GM18861 (cell line): ENCODE data around the gene ATG7.
"Not testable (repeated sequence)": the region's sequence is repeated elsewhere in the genome, so short reads cannot be mapped to it uniquely, and the experiment has no call there.

ENCODE experiments used
- ATAC-seq: cut with Tn5 transposase; IDR thresholded peaks from one replicate; pipeline ENCODE4 v1.9.1; 2021; ENCODE audit not compliant: unreplicated experiment

The ATG7 gene

DNA sequence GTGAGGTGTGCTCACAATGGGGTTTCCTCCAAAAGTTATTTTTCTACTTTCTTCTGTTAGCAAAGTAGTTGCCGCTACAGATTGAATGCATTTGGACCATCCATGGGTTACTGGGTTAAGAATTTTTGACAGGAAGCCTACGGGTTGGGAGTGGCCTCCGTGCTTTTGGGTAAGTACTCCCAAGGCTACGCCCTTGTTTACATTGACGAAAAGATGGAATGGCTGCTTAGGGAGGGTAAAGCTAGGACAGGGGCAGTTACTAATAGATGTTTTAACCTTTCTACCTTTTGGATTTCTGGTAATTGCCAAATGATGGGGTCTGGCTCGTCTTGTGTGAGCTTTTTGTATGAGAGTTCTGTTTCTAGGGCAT is 20.4 kb upstream of the ATG7 start:
- no peak for ATAC-seq

DNA sequence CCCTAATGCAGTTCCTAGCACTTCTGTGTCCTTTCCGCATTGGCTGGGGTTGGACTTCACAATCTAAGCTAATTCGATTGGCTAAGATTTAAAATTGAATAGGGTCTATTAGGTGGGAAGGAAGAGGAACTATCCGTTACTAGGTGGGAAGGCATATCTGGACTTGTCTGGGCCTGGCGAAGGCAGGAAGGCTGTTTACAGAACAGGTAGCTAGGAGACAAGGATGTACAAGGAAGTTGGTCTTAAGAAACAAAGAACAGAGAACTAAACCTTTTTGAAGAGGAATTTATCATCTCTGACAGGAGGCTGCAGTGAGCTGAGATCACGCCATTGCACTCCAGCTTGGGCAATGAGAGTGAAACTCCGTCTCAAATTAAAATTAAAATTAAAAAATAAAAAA is 17.3 kb upstream of the ATG7 start:
- no peak for ATAC-seq

DNA sequence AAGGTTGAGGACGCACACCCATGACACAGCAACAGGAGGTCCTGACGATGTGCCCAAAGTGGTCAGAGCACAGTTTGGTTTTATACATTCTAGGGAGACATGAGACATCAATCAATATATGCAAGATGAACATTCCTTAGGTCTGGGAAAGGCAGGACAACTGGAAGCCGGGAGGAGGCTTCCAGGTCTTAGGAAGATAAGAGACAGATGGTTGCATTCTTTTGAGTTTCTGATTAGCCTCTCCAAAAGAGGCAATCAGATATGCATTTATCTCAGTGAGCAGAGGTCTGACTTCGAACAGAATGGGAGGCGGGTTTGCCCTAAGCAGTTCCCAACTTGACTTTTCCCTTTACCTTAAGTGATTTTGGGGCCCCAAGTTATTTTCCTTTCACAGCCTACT is 16.7 kb upstream of the ATG7 start:
- not testable (repeated sequence) for ATAC-seq

DNA sequence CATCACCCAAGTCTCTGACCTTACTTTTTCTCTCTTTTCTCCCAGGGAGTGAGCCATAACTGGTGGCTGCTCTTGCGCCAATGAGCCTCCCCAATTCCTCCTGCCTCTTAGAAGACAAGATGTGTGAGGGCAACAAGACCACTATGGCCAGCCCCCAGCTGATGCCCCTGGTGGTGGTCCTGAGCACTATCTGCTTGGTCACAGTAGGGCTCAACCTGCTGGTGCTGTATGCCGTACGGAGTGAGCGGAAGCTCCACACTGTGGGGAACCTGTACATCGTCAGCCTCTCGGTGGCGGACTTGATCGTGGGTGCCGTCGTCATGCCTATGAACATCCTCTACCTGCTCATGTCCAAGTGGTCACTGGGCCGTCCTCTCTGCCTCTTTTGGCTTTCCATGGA is 13.2 kb upstream of the ATG7 start:
- ATAC-seq: no peak

DNA sequence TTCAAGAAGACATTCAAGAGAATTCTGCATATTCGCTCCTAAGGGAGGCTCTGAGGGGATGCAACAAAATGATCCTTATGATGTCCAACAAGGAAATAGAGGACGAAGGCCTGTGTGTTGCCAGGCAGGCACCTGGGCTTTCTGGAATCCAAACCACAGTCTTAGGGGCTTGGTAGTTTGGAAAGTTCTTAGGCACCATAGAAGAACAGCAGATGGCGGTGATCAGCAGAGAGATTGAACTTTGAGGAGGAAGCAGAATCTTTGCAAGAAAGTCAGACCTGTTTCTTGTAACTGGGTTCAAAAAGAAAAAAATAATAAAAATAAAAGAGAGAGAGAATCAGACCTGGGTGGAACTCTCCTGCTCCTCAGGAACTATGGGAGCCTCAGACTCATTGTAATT is 11.7 kb upstream of the ATG7 start:
- no peak for ATAC-seq

DNA sequence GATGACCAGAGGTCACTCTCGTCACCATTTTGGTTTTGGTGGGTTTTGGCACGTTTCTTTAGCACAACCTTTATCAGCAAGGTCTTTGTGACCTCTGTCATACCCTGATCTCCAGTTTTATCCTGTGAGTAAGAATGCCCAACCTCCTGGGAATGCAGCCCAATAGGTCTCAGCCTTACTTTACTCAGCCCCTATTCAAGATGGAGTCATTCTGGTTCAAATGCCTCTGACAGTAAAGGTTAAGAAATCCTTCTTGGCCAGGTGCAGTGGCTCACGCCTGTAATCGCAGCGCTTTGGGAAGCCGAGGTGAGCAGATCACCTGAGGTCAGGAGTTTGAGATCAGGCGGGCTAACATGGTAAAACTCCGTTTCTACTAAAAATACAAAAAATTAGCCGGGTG is 3.2 kb upstream of the ATG7 start:
- ATAC-seq: no peak

DNA sequence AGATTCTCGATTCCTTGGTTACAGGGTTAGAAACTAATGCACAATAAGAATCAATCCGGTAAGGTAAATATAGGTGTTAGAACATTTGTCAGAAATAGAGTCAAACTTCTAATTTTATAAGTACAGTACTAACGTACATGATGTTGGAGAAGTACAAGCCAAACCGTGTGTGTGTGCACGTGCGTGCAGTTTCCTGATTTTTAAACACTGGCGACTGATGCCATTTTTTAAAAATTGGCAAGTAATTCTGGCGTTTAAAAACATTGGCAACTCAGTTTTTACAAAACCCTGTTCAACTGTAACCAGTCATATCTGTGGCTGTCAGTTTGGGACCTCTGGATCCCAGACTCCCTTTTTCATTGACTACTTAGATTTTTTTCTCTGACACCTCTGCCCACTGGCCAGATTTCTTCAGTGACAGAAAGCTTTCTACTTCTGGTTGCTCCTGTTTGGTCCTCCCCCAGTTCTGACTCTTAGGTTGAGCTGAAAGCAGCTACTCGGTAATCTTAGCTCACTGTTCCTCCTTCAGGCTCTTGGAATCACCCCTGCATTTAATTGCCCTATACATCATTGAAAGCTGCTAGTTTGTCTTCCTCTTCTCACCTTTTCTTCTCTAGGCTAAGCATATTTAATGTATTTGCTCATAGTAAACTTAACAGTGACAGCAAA is 843 bp downstream of the ATG7 start:
- ATAC-seq: no peak

DNA sequence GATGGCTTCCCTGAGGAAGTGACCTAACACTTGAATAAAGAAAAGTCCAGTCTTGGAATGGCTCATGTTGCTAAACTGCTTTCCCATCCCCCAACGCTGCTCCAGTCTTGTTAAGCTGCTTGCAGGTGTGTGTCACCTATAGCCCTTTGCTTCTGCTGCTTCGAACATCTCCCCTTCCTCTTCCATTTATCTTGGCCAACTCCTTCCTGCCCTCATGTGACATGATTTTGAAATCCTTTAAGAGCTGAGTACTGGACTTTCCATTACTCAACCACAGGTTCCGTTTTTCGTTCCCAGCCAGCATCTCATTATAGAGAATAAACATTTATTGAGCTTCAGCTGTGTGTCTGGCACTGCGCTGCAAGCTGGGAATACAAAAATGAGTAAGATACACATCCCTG is 1.7 kb downstream of the ATG7 start:
- ATAC-seq: no peak

DNA sequence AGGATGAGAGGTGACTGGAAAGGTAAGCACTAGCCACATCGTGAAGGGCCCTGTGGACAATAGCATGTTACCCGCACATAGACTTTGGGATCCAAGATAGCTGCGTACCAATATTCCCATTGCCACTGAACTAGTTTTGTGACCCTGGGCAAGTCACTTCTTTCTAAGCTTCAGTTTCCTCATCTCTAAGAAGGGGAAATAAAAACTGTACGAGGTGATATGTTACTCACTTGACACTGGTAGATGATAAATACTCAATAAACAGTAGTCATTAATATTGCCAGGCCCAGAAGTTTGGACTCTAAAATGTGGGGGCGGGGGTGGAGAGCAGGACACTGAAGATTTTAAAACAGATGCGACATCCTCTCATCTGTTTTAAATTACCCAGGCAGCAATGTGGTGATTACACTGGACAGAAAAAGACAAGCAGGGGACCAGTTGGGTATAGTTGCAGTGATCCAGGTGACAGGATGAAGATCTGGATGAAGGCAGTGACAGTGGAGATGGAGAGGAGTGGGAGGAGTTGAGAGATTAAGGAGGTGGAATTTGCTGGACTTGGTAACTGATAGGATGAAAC is 2.5 kb downstream of the ATG7 start:
- ATAC-seq: no peak

DNA sequence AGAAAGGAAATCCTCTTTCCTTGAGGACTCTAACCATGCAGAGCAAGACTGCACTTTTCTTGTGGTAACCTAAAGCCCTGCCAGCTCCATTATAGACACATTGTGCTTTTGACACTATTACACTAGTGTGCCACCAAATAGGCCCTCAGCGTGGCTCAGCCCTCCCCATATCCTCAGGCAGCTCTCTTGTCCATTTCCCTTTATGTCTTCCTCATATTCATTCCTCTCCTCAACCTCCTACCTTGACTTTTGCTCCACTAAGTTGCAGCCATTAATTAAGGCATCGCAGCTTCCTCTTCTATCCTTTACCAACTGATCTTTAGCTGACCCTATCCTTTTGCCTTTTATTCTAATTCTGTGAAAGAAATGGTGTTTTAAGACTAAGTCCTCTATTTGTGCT is 3.7 kb downstream of the ATG7 start:
- no peak for ATAC-seq

DNA sequence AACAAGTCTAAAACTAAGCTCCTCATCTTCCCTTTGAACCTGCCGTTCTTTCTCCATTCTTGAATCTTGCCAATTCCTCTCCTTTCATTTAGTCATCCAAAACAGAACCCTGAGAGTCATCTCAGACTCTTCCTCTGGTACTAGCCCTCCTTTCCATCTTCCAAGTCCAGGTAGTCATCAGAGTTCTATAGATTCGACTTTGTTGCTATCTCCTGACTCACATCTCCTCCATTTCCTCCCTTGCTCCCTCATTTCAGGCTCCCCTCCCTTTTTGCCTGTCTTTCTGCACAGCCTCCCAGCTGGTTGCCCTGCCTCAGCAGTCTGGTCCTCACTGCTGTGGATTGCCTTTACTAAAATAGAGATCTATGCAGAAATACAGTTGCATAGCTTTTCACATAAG is 4.7 kb downstream of the ATG7 start:
- ATAC-seq: no peak

DNA sequence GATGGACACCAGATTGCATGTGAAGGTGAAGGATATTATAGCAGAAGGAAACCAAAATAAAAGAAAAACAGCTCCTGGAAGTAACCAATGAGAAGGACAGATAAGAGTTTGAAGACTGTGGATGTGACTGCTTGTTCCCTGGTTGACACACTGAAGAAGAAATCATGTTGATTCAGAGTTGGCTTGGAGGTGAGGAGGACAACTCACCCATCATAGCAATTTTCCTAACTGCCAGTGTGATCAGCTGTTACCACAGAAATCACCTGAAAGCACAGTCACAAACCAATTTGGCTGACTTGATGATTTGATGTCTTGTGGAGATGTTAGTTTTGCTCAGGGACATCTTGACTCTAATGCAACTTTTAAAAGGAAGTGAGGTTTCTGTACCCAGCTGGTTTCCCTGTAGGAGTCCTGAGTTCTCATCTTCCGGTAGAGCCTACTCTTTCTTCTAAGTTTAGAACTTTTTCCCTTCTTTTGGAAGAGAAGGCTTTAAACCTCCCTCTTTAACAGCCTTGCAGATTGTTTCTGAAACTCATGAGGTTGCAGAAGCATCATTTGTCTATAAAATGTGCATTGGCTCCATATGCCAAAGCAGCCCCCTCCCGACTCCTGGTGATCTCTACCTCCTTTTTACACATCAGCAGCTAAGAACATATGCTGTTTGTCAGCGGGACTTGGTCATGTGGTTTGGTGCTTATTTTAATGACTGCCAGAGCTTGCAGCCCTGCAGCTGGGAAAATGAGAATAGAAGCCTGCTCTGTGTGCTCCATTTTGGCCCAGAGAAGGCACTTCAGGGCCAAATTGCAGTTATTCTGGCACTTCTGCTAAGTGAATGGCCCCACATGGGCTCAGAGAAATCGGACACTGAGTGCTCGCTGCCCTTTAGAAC is 10.3 kb downstream of the ATG7 start:
- no peak for ATAC-seq

DNA sequence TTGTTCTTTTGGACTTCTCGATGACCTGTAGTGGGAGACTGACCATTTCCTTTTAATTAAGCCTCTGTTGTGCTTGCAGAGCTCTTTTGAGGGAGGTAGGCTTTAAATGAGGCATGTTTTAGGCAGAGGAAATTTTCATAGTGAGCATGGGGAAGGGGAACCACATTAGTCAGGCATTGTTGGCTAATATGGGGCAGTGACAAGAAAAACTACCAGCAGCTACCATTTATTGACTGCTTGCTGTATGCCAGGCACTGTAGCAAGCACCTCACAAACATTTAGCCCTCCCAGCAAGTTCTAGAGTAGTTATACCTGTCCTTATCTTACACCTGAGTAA is 10.9 kb downstream of the ATG7 start:
- no peak for ATAC-seq

DNA sequence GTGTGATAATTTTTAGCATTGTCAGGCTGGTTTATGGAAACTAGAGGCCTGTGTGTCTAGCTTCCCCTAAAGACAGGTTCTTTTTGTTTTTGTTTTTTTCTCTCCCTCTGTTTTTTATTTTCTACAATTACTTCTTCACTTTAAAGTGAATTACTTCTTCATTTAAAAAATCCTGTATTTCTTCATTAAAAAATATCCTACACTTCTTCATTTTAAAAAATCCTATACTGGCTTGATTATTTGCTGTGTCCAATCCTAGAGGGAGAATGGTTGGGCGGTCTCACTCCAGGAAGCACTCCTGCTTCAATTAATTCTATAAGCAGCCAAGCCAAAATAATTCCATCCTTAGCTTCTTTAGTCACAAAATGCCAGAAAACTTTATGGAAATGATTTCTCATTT is 11.8 kb downstream of the ATG7 start:
- no peak for ATAC-seq

DNA sequence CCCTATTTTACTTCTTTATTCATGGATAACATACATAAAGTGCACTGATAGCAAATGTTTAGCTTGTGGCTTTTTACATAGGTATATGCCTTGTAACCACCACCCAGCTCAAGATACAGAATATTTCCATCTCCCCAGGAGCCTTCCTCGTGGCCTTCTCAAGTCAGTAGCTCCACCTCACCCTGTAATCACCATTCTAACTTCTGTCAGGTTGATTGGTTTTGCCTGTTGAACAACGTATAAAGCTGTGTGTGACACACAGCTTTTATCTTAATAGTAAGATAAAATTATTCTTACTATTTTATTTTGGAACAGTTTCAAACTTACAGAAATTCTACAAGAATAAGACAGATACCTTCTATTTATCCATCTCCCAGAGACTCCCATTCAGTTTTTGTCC is 13.3 kb downstream of the ATG7 start:
- no peak for ATAC-seq

DNA sequence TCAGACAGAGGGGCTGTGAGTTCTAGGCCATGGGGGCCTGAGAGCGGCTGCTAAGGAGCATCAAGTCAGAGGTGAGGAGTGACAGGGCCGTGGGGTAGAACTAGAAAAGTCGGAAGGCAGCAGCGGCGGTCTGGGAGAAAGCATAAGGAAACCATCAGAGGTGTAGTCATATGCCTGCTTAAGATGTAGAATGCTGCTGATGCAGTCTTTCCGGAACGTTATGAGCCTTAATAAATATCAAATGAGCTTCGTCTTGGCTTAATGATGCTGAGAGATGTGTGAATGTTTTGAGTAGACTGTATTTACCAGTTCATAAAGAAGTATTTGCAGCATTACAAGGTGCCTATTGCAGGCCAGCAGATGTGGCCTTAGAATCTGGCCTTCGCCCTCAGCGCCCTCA is 15.2 kb downstream of the ATG7 start:
- ATAC-seq: no peak

DNA sequence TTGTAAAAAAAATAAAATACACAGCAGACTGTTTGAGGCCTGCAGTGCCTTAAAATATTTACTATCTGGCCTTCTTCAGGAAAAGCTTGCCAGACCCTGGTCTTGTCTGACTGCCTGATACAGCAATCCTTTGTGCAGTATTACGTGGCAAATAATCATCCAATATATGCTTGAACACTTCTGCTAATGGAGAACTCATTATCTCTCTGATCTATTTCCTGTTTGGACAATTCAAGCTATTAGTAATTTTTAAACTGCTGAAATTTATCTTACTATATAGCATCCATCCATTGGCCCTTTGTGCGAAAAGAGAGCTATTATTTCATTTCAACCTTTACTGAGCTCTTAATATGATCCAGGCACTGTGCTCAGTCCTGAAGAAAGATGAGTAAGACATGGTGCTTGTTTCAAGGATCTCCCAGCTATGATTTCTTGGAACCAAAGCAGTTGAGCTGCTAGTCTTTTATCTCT is 15.9 kb downstream of the ATG7 start:
- ATAC-seq: no peak

DNA sequence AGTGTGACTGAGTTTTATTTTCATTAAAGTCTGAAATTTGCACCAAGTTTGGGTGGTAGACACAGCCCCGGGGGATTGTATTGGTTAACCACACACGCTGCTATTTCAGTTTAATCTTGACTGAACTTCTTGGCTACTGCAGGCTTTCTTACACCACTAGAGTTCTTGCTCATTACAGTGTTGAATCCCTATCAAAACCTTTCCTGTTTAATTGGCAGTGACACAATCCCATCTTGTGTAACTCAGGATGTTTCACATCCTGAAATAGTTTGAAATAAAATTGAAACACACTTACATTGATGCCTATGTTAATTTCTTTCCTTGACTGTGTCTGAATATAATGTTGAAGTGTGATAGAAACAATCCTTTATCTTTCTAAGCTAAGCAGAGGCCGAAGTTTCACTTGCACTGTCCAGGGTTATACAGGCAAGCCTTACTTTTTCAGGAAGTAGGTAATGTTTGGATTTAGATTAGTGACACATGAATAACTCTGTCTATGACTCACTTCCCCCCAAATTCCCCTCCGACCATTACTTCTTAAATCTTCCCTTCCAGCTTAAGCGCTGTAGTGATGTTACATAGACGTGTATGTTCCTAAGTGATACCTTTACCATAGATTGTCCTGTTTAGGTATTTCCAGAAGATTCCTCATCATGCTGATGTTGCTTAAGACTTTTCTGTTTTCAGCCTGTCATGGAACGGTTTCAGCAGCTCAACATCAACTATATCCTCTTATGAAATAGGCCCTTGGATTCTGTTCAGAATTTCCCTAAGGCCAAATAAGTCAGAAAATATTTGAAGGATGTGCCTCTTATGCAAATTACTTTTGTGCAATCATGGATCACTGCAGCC is 16.8 kb downstream of the ATG7 start:
- ATAC-seq: peak; percentile 63

DNA sequence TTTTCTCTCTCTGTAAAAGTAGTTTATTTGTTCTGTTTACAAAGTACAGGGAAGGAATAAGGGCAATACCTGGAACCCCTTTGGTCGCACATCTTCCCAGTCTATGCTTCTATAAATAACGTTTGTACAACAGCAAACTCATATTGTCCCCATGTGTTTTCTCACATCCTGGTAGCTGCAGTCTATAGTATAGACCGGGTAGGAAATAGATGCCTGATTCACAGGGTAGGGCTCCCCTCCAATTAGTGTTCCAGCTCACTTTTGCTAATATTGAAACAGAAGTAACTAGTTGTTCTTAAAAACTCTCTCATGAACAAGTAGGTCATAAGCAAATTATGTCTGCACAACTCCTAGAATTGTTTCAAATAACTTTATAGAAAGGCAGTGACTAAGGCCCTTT is 17.7 kb downstream of the ATG7 start:
- ATAC-seq: no peak

DNA sequence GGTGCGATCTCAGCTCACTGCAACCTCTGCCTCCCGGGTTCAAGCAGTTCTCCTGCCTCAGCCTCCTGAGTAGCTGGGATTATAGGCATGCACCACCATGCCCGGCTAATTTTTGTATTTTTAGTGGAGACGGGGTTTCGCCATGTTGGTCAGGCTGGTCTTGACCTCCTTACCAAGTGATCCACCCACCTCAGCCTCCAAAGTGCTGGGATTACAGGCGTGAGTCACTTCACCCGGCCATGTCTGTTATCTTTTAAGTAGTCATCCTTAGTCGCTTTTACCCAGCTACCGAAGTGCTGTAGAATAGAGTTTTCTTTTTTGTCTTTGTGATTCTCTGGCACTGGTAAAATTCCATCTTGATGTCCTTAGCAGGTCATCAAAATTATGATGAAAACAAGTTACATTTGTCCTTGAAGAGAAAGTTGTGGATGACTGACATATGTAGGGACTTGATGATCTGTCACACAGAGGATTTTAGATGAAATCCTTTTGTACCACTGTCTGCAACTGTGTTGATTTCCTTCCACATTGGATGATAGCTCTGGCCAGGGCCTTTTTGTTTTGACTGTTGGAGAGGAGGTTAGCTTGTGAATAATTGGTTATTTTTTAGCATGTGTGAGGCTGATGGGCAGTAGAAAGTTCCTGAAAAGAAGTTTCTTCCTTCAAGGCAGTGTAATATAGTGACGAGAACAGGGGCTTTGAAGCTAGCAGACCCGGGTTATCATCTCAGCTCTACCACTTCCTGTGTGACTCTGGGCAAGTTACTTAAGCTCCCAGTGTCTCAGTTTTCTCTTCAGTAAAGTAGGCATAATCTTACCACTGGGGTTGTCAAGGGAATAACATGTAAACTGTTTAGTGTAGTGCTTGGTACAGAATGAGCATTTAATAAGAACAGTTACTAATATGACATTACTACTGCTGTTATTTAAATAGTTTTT is 18.8 kb downstream of the ATG7 start:
- ATAC-seq: peak; percentile 30
